ENCODE measurements around the gene FAM53C. TPM values are rescaled to one million over a fixed set of nuclear protein-coding genes. Genes with fewer than 3 reads are reported as not detected.

FAM53C gene
- total RNA-seq = 10 to 100 TPM; 53.3 to 60.9 TPM

GRCh38 chr5:138337685-138338410 lies at the start of gene FAM53C:
Gene FAM53C, plus strand, starts transcription at chr5:138338266. Its CDS starts 3,070 bp downstream, at chr5:138341336.

DNA sequence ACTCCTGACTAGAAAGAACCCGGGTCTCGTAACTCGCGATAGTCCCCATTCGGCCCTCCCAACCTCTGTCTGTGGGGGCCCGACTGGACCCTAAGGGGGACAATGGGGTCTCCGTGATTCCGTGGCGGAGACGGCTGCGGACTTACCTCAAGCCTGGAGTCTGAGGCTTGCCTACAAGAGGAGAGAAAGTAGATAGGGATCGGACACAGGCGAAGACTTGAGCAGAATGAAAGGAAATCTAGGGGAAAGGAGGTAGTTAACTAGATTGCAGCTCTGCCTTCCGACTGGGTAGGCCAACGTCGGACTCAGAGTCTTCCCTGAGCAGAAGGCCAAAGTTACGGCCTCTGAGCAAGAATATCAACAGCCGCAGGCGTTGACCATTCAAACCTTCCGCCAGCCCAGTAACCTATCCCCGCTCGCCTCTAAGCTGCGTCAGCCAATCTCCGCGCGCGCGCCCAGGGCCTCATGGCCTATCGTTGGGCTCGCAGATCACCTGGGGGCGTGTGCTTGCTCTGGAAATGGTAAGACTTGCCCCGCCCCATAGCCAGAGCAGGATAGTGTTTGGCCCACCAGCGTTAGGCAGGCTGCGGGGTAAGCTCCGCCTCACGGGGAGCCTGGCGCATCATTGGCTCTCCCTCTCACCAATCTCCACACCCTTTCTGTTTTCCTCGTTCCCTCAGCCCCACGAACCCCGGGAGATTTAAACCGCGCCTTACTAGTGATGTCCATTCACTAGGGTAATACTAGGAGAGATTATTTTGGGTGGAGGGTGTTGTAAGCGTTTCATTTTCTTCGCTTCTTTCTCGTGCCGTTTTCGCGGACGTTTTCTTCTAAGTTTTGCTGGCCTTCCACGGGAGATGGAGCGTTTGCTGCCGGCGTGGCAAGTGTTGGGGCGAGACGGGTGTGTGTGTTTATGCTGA lies 6.4 kb upstream of the FAM53C start, which contains the start of gene CDC25C:
CDC25C (minus strand) TSS at position 356 of the 920 bp plus-strand sequence. CDS start 624 bp downstream, outside the sequence.

GRCh38 chr5:138352071-138352721 lies 14.1 kb downstream of the FAM53C start, which contains the start of gene KDM3B:
Gene KDM3B, plus strand, starts transcription at chr5:138352685. Its CDS starts 111 bp downstream, at chr5:138352796.

Other genes with a start within 250 kb of the FAM53C start
- gene NME5, start 198.8 kb upstream of the FAM53C start, total RNA-seq = 10 to 100 TPM in 1 of 2 donors, 1 to 10 TPM in 1; 8.7 to 12.7 TPM
- 10 to 100 TPM; 50.3 to 53.7 TPM for gene BRD8, start 159.6 kb upstream of the FAM53C start, total RNA-seq
- 100 to 1,000 TPM in 1 of 2 donors, 10 to 100 TPM in 1; 87.4 to 102 TPM for gene KIF20A, start 159.2 kb upstream of the FAM53C start, total RNA-seq
- 10 to 100 TPM; 26.2 to 37.0 TPM for gene CDC23, start 124.9 kb upstream of the FAM53C start, total RNA-seq
- gene GFRA3, start 63.6 kb upstream of the FAM53C start, total RNA-seq = 1 to 10 TPM in 1 of 2 donors, under 1 TPM in 1; 0.67 to 1.0 TPM
- 10 to 100 TPM in 1 of 2 donors, 1 to 10 TPM in 1; 6.9 to 20.0 TPM for gene CDC25C, start 6.5 kb upstream of the FAM53C start, total RNA-seq
- gene KDM3B, start 14.4 kb downstream of the FAM53C start, total RNA-seq = 10 to 100 TPM; 49.6 to 52.9 TPM
- gene REEP2, start 100.8 kb downstream of the FAM53C start, total RNA-seq = 1 to 10 TPM; 3.0 to 9.6 TPM
- gene EGR1, start 127.2 kb downstream of the FAM53C start, total RNA-seq = under 1 TPM; under 0.01 to 0.67 TPM
- gene ETF1, start 205.0 kb downstream of the FAM53C start, total RNA-seq = 100 to 1,000 TPM; 131 to 173 TPM
- gene HSPA9, start 237.1 kb downstream of the FAM53C start, total RNA-seq = 100 to 1,000 TPM; 390 to 502 TPM

All from melanocyte of skin (primary cell).